Activated CD4-positive, alpha-beta T cell treated with anti-CD3 and anti-CD28 coated beads for 24 hours (primary cell): ENCODE measurements around the gene FAM83B.

Experiments
- DNase-seq, 2 donors: peaks; one replicate each; pipeline ENCODE4 v3.0.0-alpha.2; 2020; ENCODE audit warnings: low read depth in 2 of 2

Gene FAM83B

DNA sequence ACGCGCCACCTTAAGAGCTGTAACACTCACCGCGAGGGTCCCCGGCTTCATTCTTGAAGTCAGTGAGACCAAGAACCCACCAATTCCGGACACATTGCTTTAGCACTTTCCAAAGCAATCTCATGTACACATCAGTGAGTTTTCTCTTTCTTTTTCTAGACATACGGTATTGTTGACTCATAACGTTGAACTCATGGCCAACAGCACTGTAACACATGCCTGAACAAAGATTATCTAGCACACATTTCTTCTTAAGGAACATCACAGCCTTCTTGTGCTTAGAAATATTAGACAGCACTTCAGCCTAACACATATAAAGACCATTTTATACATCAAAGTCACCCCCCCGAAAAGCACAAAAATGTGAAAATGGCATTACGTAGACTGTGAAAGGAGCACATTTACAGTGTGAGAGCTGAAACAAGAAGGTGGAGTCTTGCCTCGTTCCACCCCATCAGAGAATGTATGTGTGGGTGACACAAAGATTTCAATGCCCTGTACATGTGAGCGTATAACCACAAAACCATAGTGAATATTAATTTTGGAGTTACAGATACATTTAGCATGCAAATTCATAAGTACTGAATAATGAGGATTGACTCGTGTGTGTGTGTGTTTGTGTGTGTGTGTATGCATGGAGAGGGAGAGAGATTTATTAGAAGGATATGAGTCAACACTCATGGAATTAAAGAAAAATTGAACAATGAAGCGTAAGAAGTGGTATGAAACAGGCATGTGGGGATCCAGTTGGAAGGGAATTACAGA lies 134.1 kb downstream of the FAM83B start:
- no peak for DNase-seq

- DNase-seq = no peak
These were observed 134.7 kb downstream of the FAM83B start for GRCh38 chr6:54981276-54981609.

DNA sequence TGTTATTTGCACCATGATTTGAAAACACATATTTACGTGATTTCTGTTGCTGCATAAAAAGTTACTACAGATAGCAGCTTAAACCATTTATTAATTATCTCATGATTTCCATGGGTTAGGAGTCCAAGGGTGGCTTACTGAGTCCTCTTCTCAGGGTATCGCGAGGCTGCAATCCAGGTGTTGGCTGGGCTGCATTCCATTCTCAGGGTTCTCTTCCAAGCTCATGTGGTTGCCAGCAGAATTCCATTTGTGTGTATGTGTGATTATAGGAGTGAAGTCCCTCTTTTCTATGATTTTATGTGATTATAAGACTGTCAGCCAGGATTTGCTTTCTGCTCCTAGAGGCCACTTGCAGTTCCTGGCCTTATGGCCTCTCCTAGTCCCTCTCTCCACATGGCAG lies 135.1 kb downstream of the FAM83B start:
- DNase-seq = no peak

GRCh38 chr6:54987633-54988290 lies 141.2 kb downstream of the FAM83B start:
- no peak for DNase-seq

- no peak for DNase-seq
These were observed 142.0 kb downstream of the FAM83B start for GRCh38 chr6:54988576-54988975.

GRCh38 chr6:54990001-54990400 lies 143.4 kb downstream of the FAM83B start:
- no peak for DNase-seq
